Measurements from ENCODE around the gene ARMC2. TPM values are rescaled to one million over a fixed set of nuclear protein-coding genes. Genes with fewer than 3 reads are reported as not detected.

ARMC2 gene
- total RNA-seq, 2 donors from 2014 or later: 0.66 to 1.6 TPM

DNA sequence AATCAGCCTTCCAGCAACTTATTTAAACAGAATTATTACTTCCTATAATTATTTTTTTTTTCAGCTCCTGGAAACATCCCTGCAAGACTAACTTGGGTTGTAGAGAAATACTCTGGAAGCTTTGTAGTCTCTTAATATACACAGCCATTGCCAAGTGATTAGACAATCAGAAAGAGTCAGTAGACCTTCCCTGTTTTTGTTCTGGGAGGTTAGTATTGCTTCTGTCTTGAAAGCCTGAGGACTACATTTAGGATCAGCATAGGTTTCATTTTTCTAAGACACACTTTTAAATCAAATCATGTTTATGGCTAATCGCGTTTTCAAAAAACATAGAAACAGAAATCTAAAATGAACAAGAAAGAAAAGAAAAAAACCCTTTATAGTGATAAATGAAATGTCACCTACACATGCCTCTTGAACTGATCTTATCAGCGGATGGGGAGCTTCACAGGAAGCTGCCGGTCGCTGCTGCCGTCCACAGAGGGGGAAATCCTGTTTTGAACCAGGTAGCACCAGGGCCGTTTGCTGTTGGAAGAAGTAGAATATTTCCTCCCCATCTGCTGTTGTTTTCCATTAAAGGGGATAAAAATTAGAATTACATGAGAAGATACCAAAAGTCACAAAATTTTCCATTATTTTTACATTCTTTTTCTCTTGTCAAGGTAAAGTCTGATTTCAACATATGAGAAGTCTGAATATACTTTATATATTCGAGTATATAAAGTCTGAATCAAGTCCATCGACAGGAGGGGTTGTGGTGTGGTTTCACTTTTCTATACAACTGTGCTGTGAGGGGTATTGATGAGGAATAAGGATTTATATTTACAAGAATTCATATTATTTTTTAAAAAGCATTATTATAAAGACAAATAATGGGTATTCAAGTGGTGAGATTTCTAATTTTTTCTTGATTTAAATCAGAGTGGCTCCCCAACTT, 94.6 kb downstream of the ARMC2 start:
- 64 to 82% methylated on average over 9 of the region's 9 CpGs for WGBS, 2 donors
- Histone ChIP-seq H3K9me3 (no peaks in the 10 kb centered on the region), H3K27me3 (no peaks in the 10 kb centered on the region), H3K4me1 (peaks cover 36% of the 10 kb centered on the region), H3K27ac (no peak overlapping the region), H3K36me3 (replicated peaks in 1 of 2; ENCODE audit: insufficient read depth in 1 of 2, low read depth in 2 of 2) (no peaks in the 10 kb centered on the region), H3K4me3 (no peak overlapping the region)
- DNase-seq (no peak), ATAC-seq (no peak)
- TF ChIP-seq POLR2A (IDR thresholded peaks at IDR 0.05): no peak
- TF ChIP-seq, protein P1, sequence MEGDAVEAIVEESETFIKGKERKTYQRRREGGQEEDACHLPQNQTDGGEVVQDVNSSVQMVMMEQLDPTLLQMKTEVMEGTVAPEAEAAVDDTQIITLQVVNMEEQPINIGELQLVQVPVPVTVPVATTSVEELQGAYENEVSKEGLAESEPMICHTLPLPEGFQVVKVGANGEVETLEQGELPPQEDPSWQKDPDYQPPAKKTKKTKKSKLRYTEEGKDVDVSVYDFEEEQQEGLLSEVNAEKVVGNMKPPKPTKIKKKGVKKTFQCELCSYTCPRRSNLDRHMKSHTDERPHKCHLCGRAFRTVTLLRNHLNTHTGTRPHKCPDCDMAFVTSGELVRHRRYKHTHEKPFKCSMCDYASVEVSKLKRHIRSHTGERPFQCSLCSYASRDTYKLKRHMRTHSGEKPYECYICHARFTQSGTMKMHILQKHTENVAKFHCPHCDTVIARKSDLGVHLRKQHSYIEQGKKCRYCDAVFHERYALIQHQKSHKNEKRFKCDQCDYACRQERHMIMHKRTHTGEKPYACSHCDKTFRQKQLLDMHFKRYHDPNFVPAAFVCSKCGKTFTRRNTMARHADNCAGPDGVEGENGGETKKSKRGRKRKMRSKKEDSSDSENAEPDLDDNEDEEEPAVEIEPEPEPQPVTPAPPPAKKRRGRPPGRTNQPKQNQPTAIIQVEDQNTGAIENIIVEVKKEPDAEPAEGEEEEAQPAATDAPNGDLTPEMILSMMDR (IDR thresholded peaks at IDR 0.05): no peak
- intact Hi-C loops (cut with DNase I): no loop called here

DNA sequence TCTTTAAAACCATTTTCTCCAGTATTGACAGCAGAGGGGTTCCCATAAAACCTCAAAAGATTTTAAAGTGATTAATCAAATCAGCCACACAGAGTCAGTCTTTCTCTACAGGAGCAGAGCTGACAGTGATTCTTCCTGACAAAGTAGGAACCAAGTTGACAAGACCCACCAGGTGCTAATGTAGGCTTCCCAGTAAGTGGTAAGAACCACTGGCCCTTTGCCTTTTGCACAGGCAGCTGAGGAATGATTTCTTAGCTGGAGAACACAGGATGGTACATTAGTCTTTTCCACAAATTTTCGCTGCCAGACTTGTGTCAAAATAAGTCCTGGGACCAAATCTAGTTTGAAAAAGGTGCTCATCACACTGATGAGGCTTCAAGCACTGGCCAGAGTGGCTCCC, 95.8 kb downstream of the ARMC2 start:
- TF ChIP-seq POLR2A (IDR thresholded peaks at IDR 0.05): no peak
- TF ChIP-seq, protein P1 (IDR thresholded peaks at IDR 0.05): no peak
- 85% methylated on average over 1 of the region's 1 CpG; no CpG with 5 or more reads in 1 of the 2 donors for WGBS, 2 donors
- intact Hi-C loops (cut with DNase I): no loop called here
- Histone ChIP-seq H3K27me3 (no peaks in the 10 kb centered on the region), H3K4me3 (no peak overlapping the region), H3K36me3 (replicated peaks in 1 of 2; ENCODE audit: insufficient read depth in 1 of 2, low read depth in 2 of 2) (no peaks in the 10 kb centered on the region), H3K27ac (peak overlapping the region; percentile 8 to 76 (median 71)), H3K4me1 (peaks cover 46% of the 10 kb centered on the region), H3K9me3 (no peaks in the 10 kb centered on the region)
- DNase-seq (no peak), ATAC-seq (no peak)

DNA sequence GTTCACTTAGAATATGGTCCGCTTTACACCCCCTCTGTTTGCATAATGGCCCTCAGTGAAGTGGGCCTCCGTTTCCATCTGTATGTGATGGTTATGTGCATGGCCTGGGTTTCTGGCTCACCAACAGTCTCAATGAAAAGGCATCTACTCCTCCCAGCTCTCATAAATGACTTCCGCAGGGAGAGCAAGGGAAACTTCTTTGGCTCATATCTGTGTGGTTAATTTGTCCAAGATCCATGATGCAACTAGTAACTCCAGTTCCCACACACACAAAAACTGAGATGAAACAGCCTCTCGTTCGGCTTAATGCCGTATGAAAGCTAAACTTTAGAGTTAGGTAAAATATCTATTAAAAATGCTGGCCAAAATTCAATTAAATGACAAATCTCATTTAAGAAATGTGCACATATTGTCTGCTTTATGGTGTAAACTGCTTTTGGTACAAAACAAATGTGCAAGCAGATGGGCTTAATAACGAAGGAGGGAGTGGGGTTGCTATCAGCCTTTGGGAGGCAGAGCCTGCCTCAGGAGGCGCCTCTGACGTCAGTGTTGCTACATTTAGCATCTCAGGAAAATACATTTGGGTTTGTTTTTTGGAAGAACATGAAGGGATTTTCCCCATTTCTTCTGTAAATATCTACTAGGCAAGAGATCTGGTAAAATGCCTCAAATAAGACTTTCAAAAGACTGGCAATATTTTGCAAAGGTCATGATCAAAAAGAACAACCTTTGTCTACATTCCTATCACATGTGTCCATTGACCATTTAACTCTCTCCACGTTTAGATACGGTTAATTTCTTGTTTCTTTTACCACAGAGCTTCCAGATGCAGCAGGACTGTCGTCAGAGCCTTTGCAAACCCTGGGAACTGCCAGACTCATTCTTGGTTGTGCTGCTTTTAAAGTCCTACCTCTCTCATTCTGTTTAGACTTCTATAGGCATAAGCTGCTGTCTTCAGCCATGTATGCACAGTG, 96.8 kb downstream of the ARMC2 start:
- H3K36me3 ChIP-seq (replicated peaks in 1 of 2; ENCODE audit: insufficient read depth in 1 of 2, low read depth in 2 of 2): no peaks in the 10 kb centered on the region
- no peaks in the 10 kb centered on the region for H3K27me3 ChIP-seq
- H3K4me3 ChIP-seq: no peak overlapping the region
- TF ChIP-seq POLR2A (IDR thresholded peaks at IDR 0.05): peak in 1 of 3 donors; percentile 3
- TF ChIP-seq, protein P1 (IDR thresholded peaks at IDR 0.05): no peak
- 38 to 44% methylated on average over 12 of the region's 12 CpGs for WGBS, 2 donors
- H3K27ac ChIP-seq: peak overlapping the region; percentile 47 to 76 (median 71)
- peak in 3 of 4 donors; percentile 30 to 50 (median 41) for DNase-seq
- intact Hi-C loops (cut with DNase I): no loop called here
- H3K4me1 ChIP-seq: peaks cover 46% of the 10 kb centered on the region
- ATAC-seq: peak; percentile 41
- no peaks in the 10 kb centered on the region for H3K9me3 ChIP-seq

DNA sequence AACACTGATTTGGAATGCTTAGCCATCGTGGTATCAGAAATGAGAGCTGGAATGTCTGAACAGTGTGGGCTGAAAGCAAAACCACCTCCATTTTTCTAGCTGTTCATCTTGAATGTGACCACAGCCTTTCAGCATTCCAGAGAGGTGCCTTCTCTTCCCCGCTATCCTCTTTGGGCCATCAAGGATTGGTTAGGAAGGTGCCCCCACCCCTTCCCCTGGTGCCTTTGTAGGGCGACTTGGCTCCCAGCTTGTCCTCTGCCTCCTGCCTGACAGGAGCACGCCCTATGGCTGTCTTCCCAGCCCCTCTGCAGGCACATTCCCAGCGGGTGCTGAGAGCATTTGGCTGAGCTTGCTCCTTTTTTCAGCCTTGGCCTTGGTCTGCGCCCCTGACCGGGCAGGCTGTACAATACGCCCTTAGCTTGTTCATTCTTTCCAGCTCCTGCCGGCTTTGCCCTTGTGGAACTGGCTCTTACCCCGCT, 97.5 kb downstream of the ARMC2 start:
- Histone ChIP-seq H3K9me3 (no peaks in the 10 kb centered on the region), H3K36me3 (replicated peaks in 1 of 2; ENCODE audit: insufficient read depth in 1 of 2, low read depth in 2 of 2) (no peaks in the 10 kb centered on the region), H3K27me3 (no peaks in the 10 kb centered on the region), H3K27ac (peak overlapping the region; percentile 47 to 76 (median 71)), H3K4me3 (no peak overlapping the region), H3K4me1 (peaks cover 46% of the 10 kb centered on the region)
- intact Hi-C loops (cut with DNase I): no loop called here
- ATAC-seq (peak; percentile 72), DNase-seq (peak; percentile 64 to 78 (median 74))
- WGBS, 2 donors: 9 to 37% methylated on average over 8 to 10 of the region's 10 CpGs
- TF ChIP-seq, protein P1 (IDR thresholded peaks at IDR 0.05): no peak
- peak in 1 of 3 donors; percentile 4 for TF ChIP-seq POLR2A (IDR thresholded peaks at IDR 0.05)
